Activated T-helper 1 cell treated with anti-CD3 and anti-CD28 coated beads, Interleukin-2, amount 50 U/mL, for 16 hours (primary cell): ENCODE data around the gene NCS1.

Experiments used
- DNase-seq, 2 donors: peaks; one replicate each; pipeline ENCODE4 v3.0.0-alpha.2; 2020; ENCODE audit warnings: low read depth in 1 of 2, low spot score in 1 of 2

Gene NCS1

GRCh38 chr9:130212543-130213297, 40.5 kb downstream of the NCS1 start:
- DNase-seq = no peak

DNA sequence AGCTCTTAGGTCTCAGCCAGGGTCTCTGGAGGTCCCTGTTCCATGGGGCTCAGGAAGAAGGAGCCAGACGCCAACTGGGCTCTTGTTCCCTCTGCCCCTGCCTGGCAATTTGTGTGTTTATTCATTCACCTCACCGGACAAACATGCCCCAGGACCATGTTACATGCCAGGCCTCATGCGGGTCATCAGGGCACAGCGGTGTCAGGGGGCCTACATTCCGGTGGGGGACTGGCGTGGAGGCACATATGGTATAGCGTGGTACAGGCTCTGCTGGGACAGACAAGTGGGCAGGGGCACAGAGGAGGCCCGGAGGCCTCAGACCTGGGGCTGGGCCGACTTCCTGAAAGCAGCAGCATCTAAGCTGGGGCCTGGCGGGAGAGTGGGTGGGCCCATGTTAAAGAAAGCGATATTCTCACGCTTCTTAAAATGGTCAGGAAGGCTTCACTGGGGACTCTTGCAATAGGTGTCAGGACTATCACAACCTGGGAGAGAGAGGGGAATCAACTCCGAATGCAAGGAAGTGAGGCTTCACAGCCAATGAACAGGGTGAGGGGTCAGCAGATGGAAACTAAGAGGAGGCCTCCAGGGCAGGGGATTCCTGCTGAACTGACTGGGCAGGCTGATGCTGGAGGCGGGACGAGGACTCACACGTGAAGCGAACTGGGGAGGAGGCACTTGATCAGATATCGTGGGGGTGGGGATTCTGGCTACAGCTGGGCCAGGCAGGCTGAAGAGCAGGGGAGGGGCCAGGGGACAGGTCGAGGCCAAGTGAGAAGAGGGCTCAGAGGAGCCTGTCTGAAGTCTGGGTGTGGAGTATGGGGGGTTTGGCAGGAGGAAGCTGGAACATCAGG, 41.9 kb downstream of the NCS1 start:
- DNase-seq = no peak

- no peak for DNase-seq
These were observed 42.7 kb downstream of the NCS1 start for GRCh38 chr9:130214776-130215340.

DNA sequence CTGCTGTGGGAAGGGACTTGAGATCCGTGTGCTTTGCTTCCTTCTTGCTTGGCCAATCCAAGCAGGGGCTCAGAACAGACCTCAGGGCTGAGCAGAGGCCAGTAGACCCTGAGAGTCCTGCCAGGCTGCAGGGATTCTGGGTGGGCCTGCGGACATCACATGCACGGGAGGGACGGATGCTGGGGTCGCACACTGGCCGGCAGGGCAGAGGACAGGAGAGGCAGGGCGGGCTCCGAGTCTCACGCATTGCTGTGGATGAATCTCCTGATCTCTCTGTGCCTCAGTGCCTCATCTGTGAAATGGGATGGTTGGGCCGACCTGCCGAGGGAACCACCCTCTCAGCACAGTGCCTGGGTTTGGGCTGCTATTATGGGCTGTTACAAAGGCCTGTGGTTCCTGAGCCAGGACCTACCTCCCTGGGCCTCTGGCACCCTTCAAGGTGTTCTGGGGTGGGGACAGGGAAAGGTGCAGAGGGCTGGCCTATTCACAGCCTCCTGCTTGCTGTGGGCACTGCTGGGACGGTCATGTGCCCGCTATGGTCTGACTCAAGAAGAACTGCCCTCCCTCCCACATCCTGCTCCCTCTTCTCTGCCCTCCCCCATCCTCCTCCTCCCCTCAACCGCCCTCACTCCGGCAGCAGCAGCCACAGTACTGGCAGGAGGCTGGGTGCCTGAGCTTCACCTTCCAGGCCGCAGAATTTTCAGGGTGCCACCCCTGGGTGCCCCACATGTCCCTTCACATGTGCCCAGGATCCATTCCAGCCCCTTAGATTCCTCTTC, 43.3 kb downstream of the NCS1 start:
- DNase-seq = no peak

GRCh38 chr9:130217838-130218237, 45.6 kb downstream of the NCS1 start:
- DNase-seq = no peak

GRCh38 chr9:130219661-130220096, 47.5 kb downstream of the NCS1 start:
- DNase-seq = no peak

GRCh38 chr9:130220352-130220751, 48.1 kb downstream of the NCS1 start:
- DNase-seq = no peak

- no peak for DNase-seq
These were observed 50.6 kb downstream of the NCS1 start for GRCh38 chr9:130222833-130223232.

GRCh38 chr9:130225071-130225470, 52.9 kb downstream of the NCS1 start:
- no peak for DNase-seq

DNA sequence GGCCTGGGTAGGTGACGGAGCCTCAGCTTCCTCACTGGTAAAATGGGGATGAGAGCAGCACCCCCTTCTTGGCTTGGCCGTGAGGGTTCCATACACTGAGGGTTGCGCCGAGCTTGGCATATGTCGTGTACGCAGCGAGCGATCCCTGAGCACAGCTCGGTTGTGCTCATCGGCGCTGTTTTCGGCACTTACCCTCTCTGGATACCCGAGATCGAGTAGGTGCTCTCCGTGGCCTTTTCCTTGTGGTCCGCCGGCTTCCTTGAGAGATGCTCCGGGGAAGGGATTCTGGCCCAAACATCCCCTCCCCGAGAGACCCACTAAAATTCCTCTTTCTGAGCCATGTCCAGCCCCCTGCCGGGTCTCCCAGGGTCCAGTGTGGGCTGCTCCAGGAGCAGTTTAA, 53.4 kb downstream of the NCS1 start:
- DNase-seq = no peak

GRCh38 chr9:130226112-130226511, 53.9 kb downstream of the NCS1 start:
- DNase-seq = no peak

DNA sequence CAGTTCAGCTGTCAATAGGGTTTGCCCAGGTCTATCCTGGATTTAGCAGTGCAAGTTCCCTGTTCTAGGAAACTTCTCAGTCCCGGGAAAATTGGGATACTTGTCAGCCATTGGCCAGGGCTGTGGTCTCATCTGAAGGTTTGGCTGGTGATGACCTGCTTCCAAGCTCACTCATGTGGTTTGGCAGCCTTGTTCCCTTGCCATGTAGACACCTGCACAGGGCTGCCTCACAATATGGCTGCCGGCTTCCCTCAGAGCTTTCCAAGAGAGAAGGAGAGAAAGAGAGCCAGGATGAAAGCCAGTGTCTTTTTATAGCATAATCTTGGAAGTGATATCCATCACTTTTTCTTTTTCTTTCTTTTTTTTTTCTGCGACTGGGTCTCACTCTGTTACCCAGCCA, 55.6 kb downstream of the NCS1 start:
- DNase-seq = no peak

GRCh38 chr9:130229759-130230158, 57.6 kb downstream of the NCS1 start:
- DNase-seq = no peak

DNA sequence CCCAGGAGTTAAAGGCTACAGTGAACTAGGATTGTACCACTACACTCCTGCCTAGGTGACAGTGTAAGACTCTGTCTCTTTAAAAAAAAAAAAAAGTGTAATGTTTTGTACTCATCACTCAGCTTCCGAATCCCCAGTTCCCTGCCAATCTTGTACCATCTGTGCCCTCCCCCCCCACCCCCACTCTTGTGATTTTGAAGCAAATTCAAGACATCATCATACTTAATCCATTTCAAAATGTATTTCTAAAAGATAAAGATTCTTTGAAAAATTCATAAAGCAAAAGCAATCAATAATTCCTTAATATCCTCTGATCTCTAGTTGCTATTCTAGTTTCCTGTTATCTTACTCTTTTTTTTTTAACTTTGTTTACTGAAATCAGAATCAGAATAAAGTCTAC, 58.4 kb downstream of the NCS1 start:
- no peak for DNase-seq

DNA sequence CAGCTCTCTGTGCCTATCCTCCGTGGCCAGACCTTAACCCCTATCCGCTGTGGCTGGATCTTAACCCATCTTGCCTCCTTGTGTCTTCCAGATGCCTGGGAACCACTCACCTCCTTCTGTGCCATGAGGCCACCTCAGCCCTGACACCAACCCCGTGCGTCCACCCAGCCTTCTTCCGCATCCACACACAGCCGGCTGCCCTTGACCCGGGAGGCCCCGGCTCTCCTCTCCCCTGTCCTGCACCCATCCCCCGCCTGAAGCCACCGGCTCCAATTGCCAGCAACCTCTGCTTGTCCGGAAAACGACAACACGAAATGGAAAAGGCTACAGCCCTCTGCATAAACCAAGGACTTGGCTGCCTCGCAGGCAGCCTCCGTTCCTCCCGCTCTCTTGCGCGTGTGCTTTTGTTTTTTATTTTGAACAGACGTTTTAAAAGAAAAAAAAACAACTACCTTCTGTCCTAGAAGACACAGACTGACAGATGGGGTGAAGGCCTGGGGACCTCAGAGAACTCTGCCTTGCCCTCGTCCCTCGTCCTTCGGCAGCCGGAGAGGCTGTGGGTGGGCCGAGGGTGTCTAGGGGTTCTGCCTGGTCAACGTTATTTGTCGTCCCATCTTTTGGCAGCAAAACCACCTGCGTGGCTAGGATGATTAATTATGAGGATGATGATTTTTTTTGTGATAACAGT, 60.8 kb downstream of the NCS1 start:
- DNase-seq = no peak

- DNase-seq = no peak
These were observed 61.4 kb downstream of the NCS1 start for GRCh38 chr9:130233587-130233945.

DNA sequence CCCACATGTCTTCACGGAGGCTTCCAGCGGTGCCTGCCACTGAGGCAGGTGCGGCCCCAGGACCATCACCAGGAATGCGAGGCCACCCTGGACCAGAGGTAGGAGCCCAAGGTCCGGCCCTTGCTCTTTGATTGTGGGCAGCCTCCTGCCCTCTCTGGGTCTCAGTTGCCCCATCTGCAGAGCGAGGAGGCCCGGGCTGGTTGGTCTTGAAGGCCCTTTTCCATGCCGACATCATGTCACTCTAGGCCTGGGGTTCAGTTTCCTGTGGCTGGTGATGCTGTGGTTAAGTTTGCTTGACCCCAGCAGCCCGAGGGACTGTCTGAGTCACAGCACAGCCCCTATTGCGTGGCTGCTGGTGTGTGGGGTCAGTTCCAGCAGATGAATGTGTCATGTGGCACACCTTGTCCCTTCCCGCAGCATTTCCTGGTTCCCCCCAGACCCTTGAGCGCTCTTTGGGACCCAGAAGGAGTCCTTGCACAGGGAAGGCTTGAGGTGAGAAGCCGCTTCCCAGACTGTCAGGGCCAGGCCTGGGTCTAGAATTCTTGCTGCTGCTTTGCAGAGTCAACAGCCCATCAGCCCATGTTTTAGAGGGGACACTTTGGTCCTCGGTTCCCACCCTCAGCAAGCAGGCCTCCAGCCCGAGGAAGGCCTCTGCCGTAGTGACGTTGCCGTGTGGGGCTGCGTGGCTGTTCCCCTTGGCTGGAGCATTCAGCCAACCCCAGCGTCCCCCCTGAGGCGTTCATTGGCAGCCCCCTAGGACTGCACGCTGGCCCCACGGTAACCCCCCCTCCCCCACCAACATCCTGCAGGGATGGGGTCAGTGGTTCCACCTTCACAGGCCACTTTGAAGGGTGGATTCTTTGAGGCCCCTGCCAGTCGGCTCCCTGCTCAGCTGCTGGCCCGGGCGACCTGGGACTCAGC, 62.4 kb downstream of the NCS1 start:
- no peak for DNase-seq

DNA sequence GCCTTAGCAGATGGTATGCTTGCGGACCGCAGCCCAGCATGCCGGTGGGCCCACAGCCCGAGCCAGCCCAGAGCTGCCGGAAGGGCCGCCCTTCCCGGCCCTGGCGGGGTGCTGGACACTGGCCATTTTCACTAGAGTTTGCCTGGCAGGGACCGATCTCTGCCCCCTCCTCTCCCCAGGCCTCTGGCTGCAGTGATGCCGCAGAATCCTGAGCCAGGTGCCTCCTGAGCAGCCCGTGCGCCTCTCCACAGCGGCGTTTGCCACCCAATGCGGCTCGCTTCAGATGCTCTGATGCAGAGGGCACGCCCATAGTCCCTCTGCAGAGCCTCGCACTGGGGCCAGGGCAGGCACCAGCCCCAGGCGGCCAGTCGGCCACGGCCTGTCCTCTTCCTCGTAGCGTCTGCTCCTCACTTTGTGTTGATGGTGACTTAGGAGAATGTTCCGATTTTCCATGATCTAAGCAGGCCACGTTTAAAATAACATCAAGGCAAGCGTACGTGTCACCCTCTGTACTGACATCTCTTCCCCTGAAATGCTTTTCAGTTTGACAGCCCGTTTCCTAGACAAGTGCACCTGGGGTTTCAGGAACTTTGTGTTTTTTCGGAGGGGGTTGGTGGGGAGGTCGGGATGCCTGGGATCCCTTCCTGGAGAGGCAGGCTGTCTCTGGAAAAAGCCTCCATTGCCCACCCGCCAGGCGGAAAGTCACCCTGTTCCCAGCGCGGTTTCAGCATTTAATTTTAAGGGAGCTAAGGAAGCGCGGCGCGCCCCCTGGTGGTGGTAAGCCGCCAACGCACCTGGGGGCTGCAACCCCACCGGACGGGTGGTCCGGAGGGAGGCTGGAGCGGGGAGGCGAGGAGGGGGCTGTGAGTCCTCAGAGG, 63.6 kb downstream of the NCS1 start:
- DNase-seq = peak; percentile 52 to 55
